Stimulated activated naive CD8-positive, alpha-beta T cell treated with anti-CD3 and anti-CD28 coated beads, Interleukin-15, Interleukin-2, amounts not matched to agents 100 ng/mL and 50 ng/mL, for 24 hours (primary cell): ENCODE data around the gene IL22.

Experiments used
- H3K27ac Mint-ChIP-seq: one replicate; pipeline ENCODE4 v1.8.0; 2021; ENCODE audit warnings: mild to moderate bottlenecking, mixed read lengths
- H3K27me3 Mint-ChIP-seq: one replicate; pipeline ENCODE4 v1.8.0; 2021; ENCODE audit warnings: mixed read lengths
- H3K36me3 Mint-ChIP-seq: one replicate; pipeline ENCODE4 v1.8.0; 2021; ENCODE audit warnings: low read depth, mixed read lengths
- H3K4me1 Mint-ChIP-seq: one replicate; pipeline ENCODE4 v1.8.0; 2021; ENCODE audit warnings: low read depth, mixed read lengths
- H3K4me3 Mint-ChIP-seq: one replicate; pipeline ENCODE4 v1.8.0; 2021; ENCODE audit warnings: mild to moderate bottlenecking, mixed read lengths
- H3K9me3 Mint-ChIP-seq: one replicate; pipeline ENCODE4 v1.8.0; 2021; ENCODE audit warnings: mixed read lengths

IL22 gene

GRCh38 chr12:68272732-68273131 is 19.3 kb upstream of the IL22 start:
- Mint-ChIP-seq H3K4me1 (peaks cover 45% of the 10 kb centered on the region), H3K9me3 (no peaks in the 10 kb centered on the region), H3K4me3 (no peak overlapping the region), H3K27ac (no peak overlapping the region), H3K27me3 (peaks cover 13% of the 10 kb centered on the region), H3K36me3 (no peaks in the 10 kb centered on the region)

DNA sequence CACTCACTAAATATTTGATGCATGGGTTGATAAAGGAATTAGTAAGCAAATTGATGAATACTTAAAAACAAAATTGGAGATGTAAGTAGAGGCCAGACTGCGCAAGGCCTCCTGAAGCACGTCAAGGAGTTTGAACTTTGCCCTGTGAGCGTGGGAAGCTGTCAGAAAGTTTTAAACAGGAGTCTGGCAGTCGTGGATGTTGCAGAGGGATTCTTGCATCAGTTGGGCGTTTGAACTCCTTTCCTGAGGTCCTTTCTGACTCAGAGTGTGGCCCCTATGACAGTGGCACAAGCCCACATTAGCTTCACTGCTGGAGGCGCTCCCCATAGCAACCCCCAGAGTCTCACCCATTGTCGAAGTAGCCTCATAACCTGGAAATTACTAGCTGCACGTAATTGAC is 17.9 kb upstream of the IL22 start:
- H3K4me3 Mint-ChIP-seq, result no peak overlapping the region
- no peaks in the 10 kb centered on the region for H3K9me3 Mint-ChIP-seq
- H3K4me1 Mint-ChIP-seq, result peaks cover 44% of the 10 kb centered on the region
- no peak overlapping the region for H3K27ac Mint-ChIP-seq
- peaks cover 13% of the 10 kb centered on the region for H3K27me3 Mint-ChIP-seq
- no peaks in the 10 kb centered on the region for H3K36me3 Mint-ChIP-seq

DNA sequence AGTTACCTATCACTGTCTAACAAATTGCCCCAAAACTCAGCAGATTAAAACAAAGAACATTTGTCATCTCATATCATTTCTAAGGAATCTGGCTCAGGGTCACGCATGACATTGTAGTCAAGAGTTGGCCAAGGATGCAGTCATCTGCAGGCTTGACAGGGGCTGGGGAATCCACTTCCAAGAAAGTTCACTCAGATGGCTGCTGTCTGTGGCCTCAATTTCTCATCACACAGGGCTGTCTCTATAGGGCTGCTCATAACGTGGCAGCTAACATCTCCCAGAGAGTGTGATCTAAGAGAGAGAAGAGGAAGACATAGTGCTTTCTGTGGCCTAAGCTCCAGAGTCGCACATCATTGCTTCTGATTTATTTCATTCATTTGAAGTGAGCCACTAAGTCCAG is 17.0 kb upstream of the IL22 start:
- H3K4me1 Mint-ChIP-seq, result peaks cover 44% of the 10 kb centered on the region
- H3K9me3 Mint-ChIP-seq, result no peaks in the 10 kb centered on the region
- H3K4me3 Mint-ChIP-seq, result no peak overlapping the region
- H3K36me3 Mint-ChIP-seq, result no peaks in the 10 kb centered on the region
- peaks cover 18% of the 10 kb centered on the region for H3K27me3 Mint-ChIP-seq
- no peak overlapping the region for H3K27ac Mint-ChIP-seq

GRCh38 chr12:68269779-68270178 is 16.4 kb upstream of the IL22 start:
- H3K27ac Mint-ChIP-seq, result peak overlapping the region; percentile 32
- H3K36me3 Mint-ChIP-seq, result no peaks in the 10 kb centered on the region
- no peak overlapping the region for H3K4me3 Mint-ChIP-seq
- peaks cover 48% of the 10 kb centered on the region for H3K4me1 Mint-ChIP-seq
- no peaks in the 10 kb centered on the region for H3K9me3 Mint-ChIP-seq
- peaks cover 22% of the 10 kb centered on the region for H3K27me3 Mint-ChIP-seq

- H3K27me3 Mint-ChIP-seq, result peaks cover 24% of the 10 kb centered on the region
- no peaks in the 10 kb centered on the region for H3K36me3 Mint-ChIP-seq
- H3K9me3 Mint-ChIP-seq, result no peaks in the 10 kb centered on the region
- peaks cover 50% of the 10 kb centered on the region for H3K4me1 Mint-ChIP-seq
- H3K27ac Mint-ChIP-seq, result no peak overlapping the region
- H3K4me3 Mint-ChIP-seq, result no peak overlapping the region
Measured at GRCh38 chr12:68268967-68269366, 15.6 kb upstream of the IL22 start.

GRCh38 chr12:68267892-68268396 is 14.5 kb upstream of the IL22 start:
- peaks cover 50% of the 10 kb centered on the region for H3K4me1 Mint-ChIP-seq
- H3K36me3 Mint-ChIP-seq, result no peaks in the 10 kb centered on the region
- peak overlapping the region; percentile 66 for H3K27ac Mint-ChIP-seq
- H3K4me3 Mint-ChIP-seq, result peak overlapping the region; percentile 27
- H3K9me3 Mint-ChIP-seq, result no peaks in the 10 kb centered on the region
- peaks cover 30% of the 10 kb centered on the region for H3K27me3 Mint-ChIP-seq

DNA sequence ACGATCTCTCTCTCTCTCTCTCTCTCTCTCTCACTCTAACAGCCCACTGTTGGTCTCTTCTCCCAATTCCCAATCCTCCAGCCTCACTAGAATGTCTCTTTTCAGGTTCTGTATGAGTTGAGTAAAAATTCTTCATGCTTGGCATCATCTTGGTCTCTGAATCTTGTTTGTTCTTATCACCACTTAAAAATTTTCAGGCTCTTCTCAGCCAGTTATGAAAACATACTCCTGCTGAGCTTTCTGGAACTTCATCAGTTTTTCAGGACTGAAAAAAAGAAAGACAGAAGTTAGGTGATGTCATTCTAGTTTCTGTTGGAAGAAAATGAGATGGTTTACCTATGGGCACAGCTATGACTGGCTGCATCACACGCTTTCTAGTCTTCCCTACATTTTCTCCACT is 11.5 kb upstream of the IL22 start:
- Mint-ChIP-seq H3K9me3 (no peaks in the 10 kb centered on the region), H3K4me1 (peaks cover 74% of the 10 kb centered on the region), H3K36me3 (no peaks in the 10 kb centered on the region), H3K27ac (no peak overlapping the region), H3K4me3 (no peak overlapping the region), H3K27me3 (peaks cover 26% of the 10 kb centered on the region)

DNA sequence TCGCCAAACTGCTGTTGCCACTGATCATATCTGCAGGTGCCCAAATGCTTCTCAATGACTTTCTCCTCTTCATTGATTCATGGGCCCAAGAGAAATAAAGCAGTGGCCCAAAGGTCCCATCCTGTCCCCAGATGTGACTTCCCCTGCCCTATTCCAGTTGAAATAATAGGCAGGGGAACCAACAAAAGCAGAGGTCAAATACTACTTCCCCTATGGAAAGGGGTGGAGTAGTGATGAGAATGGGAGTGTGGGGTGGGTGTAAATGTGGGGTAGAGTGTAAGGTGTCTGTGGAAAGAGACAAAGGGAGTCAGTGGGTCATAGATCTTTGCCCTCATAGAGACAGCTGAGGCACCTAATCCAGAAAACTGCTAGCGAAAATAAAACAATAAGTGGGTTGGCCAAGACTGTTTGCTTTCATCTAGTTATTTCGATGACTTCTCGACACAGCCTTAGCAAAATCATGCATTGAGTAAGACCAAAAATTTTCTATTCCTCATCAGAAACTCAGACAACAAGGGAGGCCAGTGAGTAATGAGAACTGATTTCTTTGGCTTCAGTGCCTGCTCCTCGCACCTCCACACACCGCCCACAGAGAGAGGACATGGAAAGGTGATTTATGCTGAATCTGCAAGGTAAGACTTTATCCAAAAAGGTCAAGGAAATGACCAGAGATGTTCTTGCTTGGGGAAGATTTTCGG is 10.9 kb upstream of the IL22 start:
- Mint-ChIP-seq H3K27ac (no peak overlapping the region), H3K9me3 (no peaks in the 10 kb centered on the region), H3K36me3 (no peaks in the 10 kb centered on the region), H3K4me3 (no peak overlapping the region), H3K4me1 (peaks cover 74% of the 10 kb centered on the region), H3K27me3 (peaks cover 22% of the 10 kb centered on the region)

GRCh38 chr12:68263366-68263765 is 10.0 kb upstream of the IL22 start:
- H3K9me3 Mint-ChIP-seq, result no peaks in the 10 kb centered on the region
- H3K36me3 Mint-ChIP-seq, result no peaks in the 10 kb centered on the region
- peaks cover 73% of the 10 kb centered on the region for H3K4me1 Mint-ChIP-seq
- H3K4me3 Mint-ChIP-seq, result no peak overlapping the region
- H3K27me3 Mint-ChIP-seq, result peaks cover 18% of the 10 kb centered on the region
- H3K27ac Mint-ChIP-seq, result no peak overlapping the region

DNA sequence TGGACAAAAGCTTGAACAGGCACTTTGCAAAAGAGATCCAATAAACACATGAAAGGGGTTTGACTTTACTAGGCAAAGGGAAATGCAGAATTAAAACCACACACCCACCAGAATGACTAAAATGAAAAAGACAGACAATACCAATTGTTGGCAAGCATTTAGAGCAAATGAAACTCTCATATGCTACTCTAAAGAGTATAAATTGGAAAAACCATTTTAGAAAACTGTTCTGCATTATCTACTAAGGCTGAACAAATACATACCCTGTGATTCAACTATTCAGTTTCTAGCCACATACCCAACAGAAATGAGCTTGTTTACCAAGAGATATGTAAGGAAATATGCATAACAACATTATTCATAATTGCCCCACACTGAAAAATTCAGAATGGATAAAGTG is 8.5 kb upstream of the IL22 start:
- peaks cover 18% of the 10 kb centered on the region for H3K27me3 Mint-ChIP-seq
- no peak overlapping the region for H3K4me3 Mint-ChIP-seq
- no peaks in the 10 kb centered on the region for H3K9me3 Mint-ChIP-seq
- H3K4me1 Mint-ChIP-seq, result peaks cover 63% of the 10 kb centered on the region
- no peak overlapping the region for H3K27ac Mint-ChIP-seq
- no peaks in the 10 kb centered on the region for H3K36me3 Mint-ChIP-seq

- no peak overlapping the region for H3K4me3 Mint-ChIP-seq
Measured at GRCh38 chr12:68260153-68260552, 6.7 kb upstream of the IL22 start.

DNA sequence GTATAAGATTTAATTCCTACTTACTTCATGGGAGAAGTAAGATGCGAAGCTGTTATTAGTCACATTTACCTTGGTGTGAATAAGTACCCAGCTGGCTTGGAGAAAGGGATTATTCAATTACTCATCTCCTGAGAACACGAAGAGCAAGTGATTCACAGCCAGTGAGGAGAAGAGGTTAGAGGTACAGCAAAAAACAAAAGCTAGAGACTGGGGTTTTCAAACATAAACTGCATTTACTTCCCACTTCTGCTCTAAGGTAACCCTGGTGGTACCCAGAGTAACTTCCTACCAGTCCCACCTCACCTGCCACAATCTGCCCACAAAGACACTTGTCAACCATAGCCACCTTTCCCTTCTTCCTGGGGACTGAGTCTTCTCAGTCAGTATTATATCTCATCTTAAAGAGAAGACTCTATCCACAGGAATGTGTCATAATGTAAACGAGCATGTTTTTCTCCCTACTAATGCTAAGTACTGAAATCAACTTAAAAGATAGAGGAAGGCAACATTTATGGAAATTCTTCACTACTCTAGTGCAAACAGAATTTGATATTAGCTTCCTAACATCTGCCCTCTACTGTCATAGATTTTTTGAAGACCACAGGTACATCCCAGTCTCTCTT is 6.0 kb upstream of the IL22 start:
- no peaks in the 10 kb centered on the region for H3K36me3 Mint-ChIP-seq
- H3K4me1 Mint-ChIP-seq, result peaks cover 54% of the 10 kb centered on the region
- H3K27me3 Mint-ChIP-seq, result peaks cover 11% of the 10 kb centered on the region
- no peak overlapping the region for H3K4me3 Mint-ChIP-seq
- no peaks in the 10 kb centered on the region for H3K9me3 Mint-ChIP-seq
- H3K27ac Mint-ChIP-seq, result peak overlapping the region; percentile 73

More at GRCh38 chr12:68260153-68260552, 6.7 kb upstream of the IL22 start:
- Mint-ChIP-seq H3K36me3 (no peaks in the 10 kb centered on the region), H3K27ac (no peak overlapping the region), H3K9me3 (no peaks in the 10 kb centered on the region), H3K4me1 (peaks cover 59% of the 10 kb centered on the region), H3K27me3 (peaks cover 14% of the 10 kb centered on the region)

DNA sequence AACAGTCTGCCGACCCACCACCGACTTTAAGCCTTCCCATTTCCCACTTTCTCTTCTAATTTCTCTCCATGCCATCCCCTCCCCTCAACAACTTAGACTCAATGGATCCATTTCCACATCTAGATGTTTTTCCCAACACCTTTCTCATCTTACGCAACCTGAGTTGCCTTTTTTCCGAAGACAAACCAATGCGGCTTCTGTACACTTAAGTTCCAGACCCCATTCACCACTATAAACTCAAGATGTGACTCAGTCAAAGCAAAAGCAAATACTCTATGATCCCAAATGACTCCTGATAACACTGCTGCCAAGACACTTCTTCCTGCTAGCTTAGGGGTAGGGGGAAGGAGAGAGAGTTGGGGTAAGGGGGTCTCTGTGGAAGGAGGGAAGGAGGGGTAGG is 1.3 kb downstream of the IL22 start:
- Mint-ChIP-seq H3K4me3 (no peak overlapping the region), H3K4me1 (peaks cover 8% of the 10 kb centered on the region), H3K9me3 (no peaks in the 10 kb centered on the region), H3K36me3 (no peaks in the 10 kb centered on the region), H3K27me3 (peaks cover 32% of the 10 kb centered on the region), H3K27ac (peak overlapping the region; percentile 13)

GRCh38 chr12:68250454-68250853 is 3.0 kb downstream of the IL22 start:
- no peaks in the 10 kb centered on the region for H3K9me3 Mint-ChIP-seq
- peaks cover 37% of the 10 kb centered on the region for H3K27me3 Mint-ChIP-seq
- H3K4me1 Mint-ChIP-seq, result peaks cover 3% of the 10 kb centered on the region
- H3K4me3 Mint-ChIP-seq, result no peak overlapping the region
- no peak overlapping the region for H3K27ac Mint-ChIP-seq
- no peaks in the 10 kb centered on the region for H3K36me3 Mint-ChIP-seq

GRCh38 chr12:68247785-68248184 is 5.6 kb downstream of the IL22 start:
- H3K36me3 Mint-ChIP-seq, result no peaks in the 10 kb centered on the region
- no peak overlapping the region for H3K27ac Mint-ChIP-seq
- peaks cover 5% of the 10 kb centered on the region for H3K4me1 Mint-ChIP-seq
- H3K27me3 Mint-ChIP-seq, result peaks cover 25% of the 10 kb centered on the region
- H3K9me3 Mint-ChIP-seq, result no peaks in the 10 kb centered on the region
- no peak overlapping the region for H3K4me3 Mint-ChIP-seq

GRCh38 chr12:68246350-68246749 is 7.1 kb downstream of the IL22 start:
- H3K27ac Mint-ChIP-seq, result no peak overlapping the region
- no peak overlapping the region for H3K4me3 Mint-ChIP-seq
- H3K27me3 Mint-ChIP-seq, result peaks cover 15% of the 10 kb centered on the region
- no peaks in the 10 kb centered on the region for H3K36me3 Mint-ChIP-seq
- peaks cover 15% of the 10 kb centered on the region for H3K4me1 Mint-ChIP-seq
- no peaks in the 10 kb centered on the region for H3K9me3 Mint-ChIP-seq
